H9 (cell line): ENCODE data around the gene CR1L. TPM values are rescaled to one million over a fixed set of nuclear protein-coding genes. Genes with fewer than 3 reads are reported as not detected.

Source experiments
- DNase-seq: peaks from one replicate; pipeline ENCODE4 v3.0.0-alpha.2; 2017
- H2AFZ ChIP-seq: one replicate; pipeline ENCODE4 v1.6.1; 2013; ENCODE audit warnings: mild to moderate bottlenecking, low read length, control low read depth, moderate library complexity
- H2AK5ac ChIP-seq: 2 replicates; pipeline ENCODE4 v1.6.1; 2013; ENCODE audit warnings: low read length, control low read depth, mixed read lengths; ENCODE audit not compliant: insufficient read length
- H2BK120ac ChIP-seq: one replicate; pipeline ENCODE4 v1.6.1; 2013; ENCODE audit warnings: low read depth, mild to moderate bottlenecking, low read length, control low read depth, inconsistent platforms; ENCODE audit not compliant: poor library complexity, severe bottlenecking
- H2BK12ac ChIP-seq: 2 replicates; pipeline ENCODE4 v1.6.1; 2013; ENCODE audit warnings: low read length, control low read depth, mixed read lengths, low read depth; ENCODE audit not compliant: insufficient read length
- H2BK15ac ChIP-seq: 2 replicates; pipeline ENCODE4 v1.6.1; 2013; ENCODE audit warnings: low read depth, low read length, control low read depth
- H2BK20ac ChIP-seq: one replicate; pipeline ENCODE4 v1.6.1; 2013; ENCODE audit warnings: low read depth, mild to moderate bottlenecking, low read length, control low read depth, inconsistent platforms; ENCODE audit not compliant: poor library complexity, severe bottlenecking
- H2BK5ac ChIP-seq: 2 replicates; pipeline ENCODE4 v1.6.1; 2013; ENCODE audit warnings: low read length, control low read depth, mixed read lengths; ENCODE audit not compliant: insufficient read length
- H3K14ac ChIP-seq: 2 replicates; pipeline ENCODE4 v1.6.1; 2013; ENCODE audit warnings: low read length, control low read depth; ENCODE audit not compliant: insufficient read depth
- H3K18ac ChIP-seq: 2 replicates; pipeline ENCODE4 v1.6.1; 2013; ENCODE audit warnings: low read depth, mild to moderate bottlenecking, mixed read lengths, low read length, control low read depth; ENCODE audit not compliant: insufficient read length
- H3K23ac ChIP-seq: 2 replicates; pipeline ENCODE4 v1.6.1; 2013; ENCODE audit warnings: low read length, control low read depth, mixed read lengths, low read depth; ENCODE audit not compliant: insufficient read length
- H3K23me2 ChIP-seq: 2 replicates; pipeline ENCODE4 v1.6.1; 2013; ENCODE audit warnings: low read depth, mild to moderate bottlenecking, mixed read lengths, low read length, control low read depth; ENCODE audit not compliant: insufficient read length, poor library complexity, severe bottlenecking
- H3K27ac ChIP-seq: 2 replicates; pipeline ENCODE4 v1.5.1; 2013; ENCODE audit warnings: low read length, control low read depth, mixed read lengths, low read depth; ENCODE audit not compliant: insufficient read length
- H3K27me3 ChIP-seq: 2 replicates; pipeline ENCODE4 v1.6.1; 2013; ENCODE audit warnings: low read length, control low read depth, inconsistent platforms; ENCODE audit not compliant: insufficient read depth
- H3K4ac ChIP-seq: 2 replicates; pipeline ENCODE4 v1.6.1; 2013; ENCODE audit warnings: low read depth, mild to moderate bottlenecking, control low read depth, inconsistent platforms, low read length, moderate library complexity
- H3K4me1 ChIP-seq: 2 replicates; pipeline ENCODE4 v1.6.1; 2013; ENCODE audit warnings: low read length, control low read depth, inconsistent platforms; ENCODE audit not compliant: insufficient read depth
- H3K4me2 ChIP-seq: 2 replicates; pipeline ENCODE4 v1.6.1; 2013; ENCODE audit warnings: low read length, control low read depth, mixed read lengths; ENCODE audit not compliant: insufficient read length, insufficient read depth
- H3K56ac ChIP-seq: 2 replicates; pipeline ENCODE4 v1.6.1; 2013; ENCODE audit warnings: low read depth, mild to moderate bottlenecking, mixed read lengths, low read length, control low read depth; ENCODE audit not compliant: insufficient read length
- H3K79me1 ChIP-seq: 2 replicates; pipeline ENCODE4 v1.6.1; 2013; ENCODE audit warnings: low read depth, mild to moderate bottlenecking, moderate library complexity, low read length, control low read depth, inconsistent platforms; ENCODE audit not compliant: insufficient read depth, poor library complexity, severe bottlenecking
- H3K79me2 ChIP-seq: 2 replicates; pipeline ENCODE4 v1.6.1; 2013; ENCODE audit warnings: low read length, control low read depth, inconsistent platforms; ENCODE audit not compliant: insufficient read depth
- H3K9ac ChIP-seq: 2 replicates; pipeline ENCODE4 v1.6.1; 2013; ENCODE audit warnings: low read length, control low read depth, mixed read lengths; ENCODE audit not compliant: insufficient read length; ENCODE audit errors: extremely low read depth
- H3K9me3 ChIP-seq: one replicate; pipeline ENCODE4 v1.6.1; 2013; ENCODE audit warnings: low read depth, low read length, inconsistent platforms; ENCODE audit not compliant: control insufficient read depth
- H3T11ph ChIP-seq: one replicate; pipeline ENCODE4 v1.6.1; 2013; ENCODE audit warnings: mild to moderate bottlenecking, low read length, control low read depth, inconsistent platforms
- H4K20me1 ChIP-seq: one replicate; pipeline ENCODE4 v1.6.1; 2013; ENCODE audit not compliant: control insufficient read depth, insufficient read length, insufficient read depth
- H4K5ac ChIP-seq: 2 replicates; pipeline ENCODE4 v1.6.1; 2013; ENCODE audit warnings: low read depth, mild to moderate bottlenecking, mixed read lengths, low read length, control low read depth; ENCODE audit not compliant: insufficient read length
- H4K8ac ChIP-seq: replicated peaks from 2 replicates; pipeline ENCODE4 v1.6.1; 2013; ENCODE audit warnings: low read length, control low read depth, mixed read lengths, low read depth; ENCODE audit not compliant: insufficient read length
- H4K91ac ChIP-seq: 2 replicates; pipeline ENCODE4 v1.6.1; 2013; ENCODE audit warnings: low read depth, mild to moderate bottlenecking, moderate library complexity, mixed read lengths, low read length, control low read depth; ENCODE audit not compliant: insufficient read length
- H3K27ac Mint-ChIP-seq, 3 experiments: 2 replicates in 2 of 3; 3 replicates in 1 of 3; pipeline ENCODE4 v1.8.0; 2020 to 2021; ENCODE audit warnings: mixed read lengths in 3 of 3, mild to moderate bottlenecking in 1 of 3, moderate library complexity in 1 of 3
- H3K27me3 Mint-ChIP-seq: 2 replicates; pipeline ENCODE4 v1.8.0; 2021; ENCODE audit warnings: low read depth, mild to moderate bottlenecking, moderate library complexity, mixed read lengths
- H3K36me3 Mint-ChIP-seq, 3 experiments: 2 replicates in 2 of 3; 3 replicates in 1 of 3; pipeline ENCODE4 v1.8.0; 2020 to 2021; ENCODE audit warnings: low read depth in 3 of 3, mixed read lengths in 3 of 3; ENCODE audit not compliant: insufficient read depth in 1 of 3
- H3K4me1 Mint-ChIP-seq, 2 experiments: 2 replicates each; pipeline ENCODE4 v1.8.0; 2020; ENCODE audit warnings: mixed read lengths in 2 of 2
- H3K4me3 Mint-ChIP-seq, 2 experiments: 2 replicates in 1 of 2; 3 replicates in 1 of 2; pipeline ENCODE4 v1.8.0; 2020 to 2021; ENCODE audit warnings: mild to moderate bottlenecking in 2 of 2, mixed read lengths in 2 of 2, moderate library complexity in 1 of 2
- H3K9me3 Mint-ChIP-seq, 2 experiments: 2 replicates in 1 of 2; 3 replicates in 1 of 2; pipeline ENCODE4 v1.8.0; 2020; ENCODE audit warnings: mild to moderate bottlenecking in 2 of 2, mixed read lengths in 2 of 2, moderate library complexity in 1 of 2
- CTCF ChIP-seq: fragments of 200-600 bp; sonication (generic); conservative IDR thresholded peaks from 3 replicates; pipeline ENCODE4 v1.8.0; 2021; ENCODE audit warnings: antibody characterized with exemption, mild to moderate bottlenecking
- WGBS: extraction: QIAGEN DNeasy Blood & Tissue Kit; methylation state at CpG from one replicate; pipeline ENCODE4 v1.1.7; 2013; ENCODE audit warnings: missing lambda C conversion rate, low lambda C conversion rate, mixed read lengths; ENCODE audit not compliant: insufficient read length; ENCODE audit errors: extremely low coverage; 5-methylcytosine and 5-hydroxymethylcytosine counted together
- total RNA-seq: library from RNA; stranded (reverse); gene quantifications from 2 replicates; pipeline ENCODE4 v1.2.1, GENCODE V29; 2021

CR1L gene
- total RNA-seq, 1 experiment from 2014 or later: 0.37 TPM

- Histone ChIP-seq H3K18ac (no peak overlapping the region), H2BK12ac (no peak overlapping the region), H2BK5ac (no peak overlapping the region), H3K56ac (no peak overlapping the region), H3K4me2 (no peak overlapping the region), H3K9me3 (no peaks in the 10 kb centered on the region), H3K27me3 (no peaks in the 10 kb centered on the region), H3K79me1 (no peaks in the 10 kb centered on the region), H3K79me2 (no peaks in the 10 kb centered on the region), H2AFZ (peak overlapping the region; percentile 96), H2BK20ac (no peak overlapping the region), H3K23ac (no peak overlapping the region), H3K9ac (no peak overlapping the region), H3K27ac (no peak overlapping the region), H3K4me1 (no peaks in the 10 kb centered on the region), H4K91ac (no peak overlapping the region), H4K8ac (no peak overlapping the region), H3K23me2 (no peaks in the 10 kb centered on the region), H3K14ac (no peak overlapping the region), H2BK15ac (no peak overlapping the region), H3K4ac (no peak overlapping the region), H4K20me1 (no peaks in the 10 kb centered on the region), H4K5ac (no peak overlapping the region), H2AK5ac (no peak overlapping the region), H2BK120ac (no peak overlapping the region), H3T11ph (no peak overlapping the region)
- H3K9me3 Mint-ChIP-seq: 0 out of 5 replicates have a peak, but pooled peaks cover 0 to 2% of the 10 kb centered on the region in 2 experiments
- peak; percentile 74 for DNase-seq
- peaks cover 0 to 4% (median 0%) of the 10 kb centered on the region in 3 experiments; a peak in 1 of 7 replicates for H3K36me3 Mint-ChIP-seq
- no peak overlapping the region for H3K27ac Mint-ChIP-seq
- peaks cover 2% of the 10 kb centered on the region in 2 experiments; a peak in 1 of 4 replicates for H3K4me1 Mint-ChIP-seq
- no CpG with 5 or more reads among the region's 4 CpGs for WGBS
- no peak overlapping the region for H3K4me3 Mint-ChIP-seq
- TF ChIP-seq CTCF: peak; percentile 77
- peaks cover 3% of the 10 kb centered on the region for H3K27me3 Mint-ChIP-seq
Measured at GRCh38 chr1:207698822-207699483, 54.0 kb downstream of the CR1L start.
